CD4-positive, alpha-beta T cell treated with Interleukin-17A for 1 hour (primary cell): ENCODE results near the gene SRSF4.
"Not testable (repeated sequence)": the region's sequence is repeated elsewhere in the genome, so short reads cannot be mapped to it uniquely, and the experiment has no call there.

Experiments used
- DNase-seq: peaks from one replicate; pipeline ENCODE4 v3.0.0-alpha.2; 2020

Gene SRSF4

DNA sequence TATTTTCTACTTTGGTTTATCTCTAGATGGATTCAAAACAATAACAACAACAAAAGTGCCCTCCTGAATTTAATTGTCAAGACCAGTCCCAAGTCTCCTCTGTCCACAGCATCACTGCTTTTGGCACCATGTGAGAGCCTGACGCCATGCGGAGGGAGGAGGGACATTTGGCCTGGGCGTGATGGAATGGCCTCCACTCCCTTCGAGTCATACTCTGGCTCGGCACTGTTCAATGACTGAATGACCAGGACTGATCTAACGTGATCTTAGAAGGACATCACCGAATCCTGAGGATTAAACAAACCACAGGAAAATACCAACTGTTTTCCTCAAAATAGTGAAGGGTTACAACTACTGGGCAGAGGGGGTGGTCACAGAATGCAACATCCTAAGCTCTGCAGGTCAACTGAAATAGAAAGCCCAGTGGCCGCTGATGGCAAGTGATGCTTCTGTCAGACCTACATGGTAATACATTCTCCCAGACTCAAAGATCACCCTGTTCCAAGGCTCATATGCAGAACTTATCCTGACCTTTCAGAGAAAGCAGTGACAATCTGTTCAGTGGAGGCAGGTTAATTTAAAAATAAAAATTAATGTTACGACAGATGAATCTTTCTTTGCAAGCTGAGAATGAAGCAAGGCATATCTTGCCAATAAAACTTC lies 19.1 kb downstream of the SRSF4 start:
- no peak for DNase-seq

DNA sequence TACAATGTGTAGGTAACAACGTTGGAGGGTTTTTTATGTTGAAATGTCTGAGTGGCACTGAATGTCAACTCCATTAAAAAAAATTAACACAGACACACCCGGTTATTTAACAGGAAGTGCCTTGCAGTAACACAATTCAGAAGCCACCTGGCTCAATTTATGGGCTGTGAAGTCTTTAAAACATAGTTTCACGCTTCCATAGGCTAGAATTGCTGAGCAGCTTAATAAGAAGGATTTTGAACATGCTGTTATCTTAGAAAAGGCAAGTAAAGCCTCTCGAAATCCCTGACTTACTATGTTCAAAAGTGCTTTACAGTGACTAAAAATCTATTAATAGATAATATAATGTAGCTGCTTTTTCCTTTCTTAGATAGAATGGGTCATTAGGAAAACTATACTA lies 19.7 kb downstream of the SRSF4 start:
- no peak for DNase-seq

DNA sequence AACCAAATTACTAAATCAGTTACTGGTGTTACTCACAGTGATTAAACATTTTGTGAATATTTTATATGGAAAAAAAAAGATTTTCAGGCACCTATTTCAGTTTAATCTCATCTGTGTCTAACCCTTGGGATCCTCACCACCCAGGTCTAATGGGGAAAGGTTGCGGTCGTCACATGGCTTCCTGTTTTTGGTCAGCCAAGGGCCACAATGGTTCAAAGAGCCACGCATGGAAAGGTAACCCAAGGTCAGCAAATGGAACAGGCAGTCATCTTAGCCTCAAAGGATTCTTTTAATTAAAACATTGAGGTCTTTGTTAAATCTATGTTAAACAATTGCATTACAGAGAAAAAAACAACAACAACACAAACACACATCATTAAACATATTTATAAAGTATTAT lies 21.9 kb downstream of the SRSF4 start:
- DNase-seq: no peak

DNA sequence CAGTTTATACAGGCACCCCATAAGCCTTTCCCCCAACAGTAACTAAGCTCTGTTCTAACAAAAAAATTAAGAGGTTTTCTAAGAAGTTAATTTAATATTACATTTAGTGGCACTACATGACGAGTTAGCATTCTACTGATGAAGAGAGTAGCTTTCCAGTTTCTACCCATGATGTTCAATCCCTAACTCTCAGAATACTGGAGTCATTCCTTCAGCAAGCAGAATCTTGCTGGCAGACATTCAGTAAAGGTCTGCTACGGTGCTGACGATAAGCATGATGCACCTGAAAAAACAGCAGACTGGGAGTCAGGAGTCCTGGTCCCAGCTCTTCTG lies 24.5 kb downstream of the SRSF4 start:
- no peak for DNase-seq

DNA sequence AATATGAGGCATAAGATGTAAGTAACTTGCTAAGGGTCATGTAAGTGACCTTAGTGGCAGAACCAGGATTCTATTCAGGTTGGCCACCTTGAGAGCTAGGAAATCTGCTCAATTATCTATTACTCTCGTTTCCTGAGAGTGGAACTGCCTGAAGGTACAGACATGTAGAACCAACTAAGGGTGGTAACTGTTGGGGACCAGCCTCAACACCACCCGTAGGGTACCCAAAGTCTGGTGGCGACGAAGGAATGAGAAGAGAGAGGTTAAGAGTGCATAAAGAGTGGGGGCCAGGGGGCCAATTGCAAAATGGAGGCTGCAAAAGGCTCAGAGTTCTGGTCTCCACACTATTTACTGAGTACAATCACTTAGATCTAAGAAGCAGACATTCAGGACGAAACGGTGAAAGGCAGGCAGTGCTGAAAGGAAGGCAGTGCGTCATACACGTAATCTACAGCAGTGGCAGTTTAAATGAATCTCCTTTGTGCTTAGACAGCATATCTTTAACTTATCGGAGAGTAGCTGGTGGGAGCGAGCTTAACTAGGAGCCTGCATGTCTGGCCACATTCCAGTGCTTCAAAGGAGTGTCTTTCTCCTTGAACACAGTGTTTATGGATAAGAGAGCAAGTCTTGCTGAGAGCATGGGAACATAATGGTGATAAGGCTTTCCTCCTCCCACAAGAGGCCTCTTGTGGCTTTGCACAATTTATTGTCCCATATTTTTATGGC lies 25.0 kb downstream of the SRSF4 start:
- DNase-seq: no peak

DNA sequence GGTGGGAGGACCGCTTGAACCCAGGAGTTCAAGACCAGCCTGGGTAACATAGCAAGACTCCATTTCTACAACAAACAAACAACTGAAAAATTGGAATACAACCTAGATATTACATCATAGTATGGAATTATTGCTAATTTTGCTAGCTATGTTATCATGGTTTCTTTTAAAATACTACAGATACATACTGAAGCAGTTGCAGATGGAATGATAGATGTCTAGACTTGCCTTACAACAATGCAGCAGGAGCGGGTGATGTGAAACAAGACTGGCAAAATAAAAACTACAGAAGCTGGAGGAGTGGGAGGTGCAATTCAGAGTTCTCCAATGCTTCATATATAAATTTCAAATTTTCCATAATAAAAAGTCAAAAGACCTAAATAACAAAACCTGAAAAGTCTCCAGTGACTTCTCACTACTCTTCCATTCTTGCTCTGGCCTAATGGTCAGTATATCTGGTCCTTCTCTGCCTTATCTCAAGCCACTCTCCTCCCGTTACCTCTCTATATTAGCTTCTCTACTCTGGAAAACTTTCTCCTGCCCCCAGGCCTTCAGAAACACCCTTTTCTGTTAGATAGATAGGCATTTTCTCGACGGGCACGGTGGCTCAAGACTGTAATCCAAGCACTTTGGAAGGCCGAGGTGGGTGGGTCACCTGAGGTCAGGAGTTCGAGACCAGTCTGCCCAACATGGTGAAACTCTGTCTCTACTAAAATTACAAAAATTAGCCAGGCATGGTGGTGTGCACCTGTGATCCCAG lies 29.5 kb downstream of the SRSF4 start:
- no peak for DNase-seq

DNA sequence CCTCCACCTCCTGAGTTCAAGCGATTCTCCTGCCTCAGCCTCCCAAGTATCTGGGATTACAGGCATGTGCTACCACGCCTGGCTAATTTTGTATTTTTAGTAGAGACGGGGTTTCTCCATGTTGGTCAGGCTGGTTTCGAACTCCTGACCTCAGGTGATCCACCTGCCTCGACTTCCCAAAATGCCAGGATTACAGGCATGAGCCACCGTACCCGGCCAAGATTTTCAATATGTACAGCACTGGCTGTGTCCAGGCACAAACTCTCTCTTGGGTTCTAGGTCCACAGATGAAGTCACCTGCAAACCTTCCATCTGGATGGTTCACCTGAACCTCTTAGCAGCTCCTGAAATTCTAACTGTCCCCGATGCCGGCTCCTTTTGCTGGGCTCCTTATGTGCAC lies 31.4 kb downstream of the SRSF4 start:
- DNase-seq: not testable (repeated sequence)

DNA sequence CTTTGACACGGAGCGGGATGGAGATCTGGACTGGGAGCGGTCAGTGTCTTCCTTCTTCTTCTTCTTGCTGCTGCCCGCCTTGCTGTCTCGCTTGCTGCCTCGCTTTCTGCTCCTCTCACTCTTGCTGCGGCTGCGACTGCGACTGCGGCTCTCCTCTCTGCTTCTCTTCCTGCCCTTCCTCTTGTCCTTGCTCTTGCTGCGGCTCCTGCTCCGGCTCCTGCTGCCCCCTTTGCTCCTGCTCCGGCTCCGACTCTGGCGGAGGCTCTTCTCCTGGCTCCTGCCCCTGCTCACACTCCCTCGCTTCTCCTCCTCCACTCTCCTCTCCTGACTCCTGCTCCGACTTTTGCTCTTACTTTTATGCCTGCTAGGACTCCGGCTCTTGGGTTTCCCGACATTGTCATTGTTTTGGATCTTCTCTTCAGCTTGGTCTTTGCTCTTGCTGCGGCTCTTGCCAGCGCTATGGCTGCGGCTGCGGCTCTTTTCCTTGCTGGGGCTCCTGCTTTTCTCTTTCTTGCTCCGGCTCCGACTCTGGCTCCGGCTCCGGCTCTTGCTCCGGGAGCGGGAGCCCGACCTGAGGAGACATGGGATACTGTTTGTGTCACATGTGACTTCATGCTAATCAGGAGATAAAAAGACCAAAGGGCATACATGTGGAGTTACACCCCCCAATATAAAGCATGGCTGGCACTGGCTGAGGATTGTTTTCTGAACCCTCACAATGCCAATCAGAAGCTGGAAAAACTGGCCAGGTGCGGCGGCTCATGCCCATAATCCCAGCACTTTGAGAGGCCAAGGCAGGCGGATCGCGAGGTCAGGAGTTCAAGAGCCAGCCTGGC lies 32.8 kb downstream of the SRSF4 start:
- no peak for DNase-seq

DNA sequence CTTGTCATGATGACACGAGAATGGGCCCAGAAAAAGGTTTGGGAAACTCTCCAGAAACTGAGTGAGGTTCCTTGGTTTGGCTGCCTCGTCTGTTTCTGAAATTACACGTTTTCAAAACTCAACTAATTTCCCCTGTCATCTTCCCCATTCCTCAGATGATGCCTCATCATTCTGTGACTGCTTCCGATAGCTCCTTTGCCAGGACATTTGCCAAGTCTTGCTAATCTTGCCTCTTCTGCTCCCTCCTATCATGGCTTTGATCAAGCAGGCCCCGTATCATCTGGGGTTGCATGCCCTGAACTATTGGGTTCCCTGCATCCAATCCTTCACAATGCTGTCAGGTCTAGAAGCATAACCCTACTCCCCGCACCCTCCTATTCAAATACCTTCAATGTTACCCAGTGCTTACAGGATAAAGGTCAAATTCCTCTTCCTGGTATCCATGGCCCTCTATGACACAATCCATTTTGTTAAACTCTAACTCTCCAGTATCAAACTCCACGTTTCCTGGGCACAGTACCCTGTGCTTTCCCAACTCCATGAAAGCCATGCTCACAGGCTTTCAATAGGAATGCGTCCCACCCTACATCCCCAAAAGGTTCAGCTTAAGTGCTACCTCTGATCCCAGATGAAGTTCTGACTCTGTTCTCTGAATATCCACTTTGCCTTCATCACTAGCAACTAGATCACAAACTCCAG lies 35.8 kb downstream of the SRSF4 start:
- DNase-seq: no peak

DNA sequence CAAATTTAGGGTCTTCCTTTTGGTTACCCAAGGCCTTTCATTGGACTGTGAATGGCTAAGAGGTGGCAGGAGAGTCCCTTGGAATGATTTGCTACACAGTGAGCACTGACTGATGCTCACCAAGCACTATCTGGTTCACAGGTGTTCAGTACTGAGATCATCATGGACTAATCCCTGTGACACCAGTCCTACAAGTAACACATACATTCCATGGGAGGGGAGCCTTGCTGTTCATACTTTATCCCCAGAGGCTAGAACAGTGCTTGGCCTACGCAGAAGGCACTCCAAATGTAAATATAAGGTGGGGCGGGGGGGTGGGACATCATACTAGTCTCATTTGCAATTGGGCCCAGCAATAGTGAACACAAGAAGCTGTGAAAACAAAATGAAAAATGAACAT lies 37.5 kb downstream of the SRSF4 start:
- no peak for DNase-seq

DNA sequence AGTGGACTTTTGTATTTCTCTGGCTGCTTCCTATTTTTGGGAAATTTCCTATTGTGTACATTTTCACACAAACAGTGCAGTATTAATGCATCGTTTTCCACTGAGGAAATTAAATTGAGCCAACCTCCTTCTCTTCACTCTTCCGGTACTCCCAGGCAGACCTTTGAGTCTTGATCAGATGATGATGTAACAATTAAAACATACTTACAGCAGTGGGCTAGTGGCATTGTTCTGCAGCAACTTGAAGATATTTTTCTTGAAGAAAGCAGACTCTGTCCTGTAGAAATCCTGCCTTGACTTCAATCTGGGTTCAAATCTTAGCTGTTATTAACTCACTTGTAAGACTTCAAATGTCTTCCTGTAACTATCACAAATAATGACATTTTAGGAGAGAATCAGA lies 39.0 kb downstream of the SRSF4 start:
- no peak for DNase-seq

DNA sequence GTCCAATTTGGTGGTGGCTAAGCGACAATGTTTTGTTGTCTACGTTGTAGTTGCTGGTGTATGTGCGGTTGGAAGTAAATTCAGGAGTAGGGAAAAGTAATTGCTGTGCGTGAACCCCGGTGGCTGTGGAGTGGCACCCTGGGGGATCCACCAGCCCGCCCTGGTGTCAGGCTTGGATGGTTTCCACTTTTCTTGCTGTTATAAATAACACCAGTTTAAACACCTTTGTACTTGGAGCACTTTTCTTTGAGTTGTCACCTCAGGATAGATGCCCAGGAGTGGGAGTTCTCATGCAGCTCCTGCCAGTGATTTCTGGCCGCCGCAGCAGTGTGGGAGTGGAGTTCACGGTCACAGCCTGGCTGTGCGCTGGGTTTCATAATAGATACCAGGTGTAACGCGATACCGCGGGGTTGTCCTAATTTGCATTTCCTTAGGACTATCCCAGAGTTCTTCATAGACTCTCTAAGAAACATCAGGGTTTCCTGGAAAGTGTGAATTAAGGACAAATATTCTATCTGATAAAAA lies 45.2 kb downstream of the SRSF4 start:
- DNase-seq: no peak

DNA sequence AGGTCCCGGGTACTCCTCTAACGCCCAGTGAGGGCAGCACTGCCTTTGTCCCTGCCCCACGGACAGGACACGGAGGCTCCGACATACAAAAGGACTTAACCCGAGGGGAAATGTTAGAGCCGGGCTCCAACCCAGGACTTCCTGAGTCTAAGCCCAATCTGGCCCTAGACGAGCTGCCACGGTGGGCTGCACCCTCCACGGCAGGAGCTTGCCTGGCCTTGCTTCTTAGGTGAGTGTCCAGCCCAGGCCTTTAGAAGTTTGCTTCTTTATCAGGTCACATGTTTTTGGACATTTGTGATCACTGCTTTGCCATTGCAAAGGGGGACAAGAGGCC lies 47.0 kb downstream of the SRSF4 start:
- DNase-seq: no peak

DNA sequence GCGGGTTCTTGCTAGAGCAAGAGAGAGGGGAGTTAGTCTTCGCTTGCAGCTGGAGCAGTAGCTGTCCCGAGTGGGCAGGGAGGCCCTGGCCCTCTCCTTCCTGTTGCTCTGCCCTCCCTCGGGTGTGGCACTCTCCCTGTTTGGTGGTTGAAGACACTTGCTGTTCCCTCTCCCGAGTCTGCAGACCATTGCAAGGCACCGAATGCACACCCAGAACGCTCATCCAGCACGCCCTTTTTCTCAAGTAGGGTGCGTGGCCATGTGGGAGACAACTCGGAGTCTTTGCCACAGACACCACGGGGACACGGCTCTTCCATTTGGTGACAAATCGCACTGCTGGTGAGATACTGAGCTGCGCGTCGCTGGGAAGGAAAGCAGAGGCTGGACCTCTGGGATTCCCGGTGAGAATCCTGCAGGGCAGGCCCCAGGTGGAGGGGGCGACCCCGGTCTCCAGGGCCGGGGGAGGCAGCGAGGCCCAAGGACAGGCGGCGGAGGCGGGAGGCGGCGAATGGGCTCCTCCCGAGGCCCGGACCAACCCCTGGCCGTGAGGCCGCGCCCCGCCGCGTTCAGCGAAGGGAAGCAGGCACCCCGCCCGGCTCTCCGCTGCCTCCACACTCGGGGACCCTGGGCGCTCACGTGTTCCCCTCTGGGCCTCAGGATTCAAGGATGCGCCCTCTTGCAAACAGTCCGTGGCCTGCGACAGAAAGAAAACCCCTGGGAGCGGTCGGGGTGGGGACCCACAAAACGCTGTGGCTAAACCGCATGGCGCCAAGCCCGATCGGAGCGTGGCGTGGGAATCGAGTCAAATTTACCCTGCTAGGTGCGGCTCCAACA lies 47.6 kb downstream of the SRSF4 start:
- DNase-seq: no peak

DNA sequence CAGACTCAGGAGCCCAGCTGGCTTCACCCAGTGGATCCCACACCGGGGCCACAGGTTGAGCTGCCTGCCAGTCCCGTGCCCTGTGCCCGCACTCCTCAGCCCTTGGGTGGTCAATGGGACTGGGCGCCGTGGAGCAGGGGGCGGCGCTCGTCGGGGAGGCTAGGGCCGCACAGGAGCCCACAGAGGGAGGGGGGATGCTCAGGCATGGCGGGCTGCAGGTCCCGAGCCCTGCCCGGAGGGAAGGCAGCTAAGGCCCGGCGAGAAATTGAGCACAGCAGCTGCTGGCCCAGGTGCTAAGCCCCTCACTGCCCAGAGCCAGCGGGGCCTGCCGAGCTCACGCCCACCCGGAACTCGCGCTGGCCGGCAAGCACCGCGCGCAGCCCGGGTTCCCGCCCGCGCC lies 50.6 kb downstream of the SRSF4 start:
- DNase-seq: not testable (repeated sequence)

DNA sequence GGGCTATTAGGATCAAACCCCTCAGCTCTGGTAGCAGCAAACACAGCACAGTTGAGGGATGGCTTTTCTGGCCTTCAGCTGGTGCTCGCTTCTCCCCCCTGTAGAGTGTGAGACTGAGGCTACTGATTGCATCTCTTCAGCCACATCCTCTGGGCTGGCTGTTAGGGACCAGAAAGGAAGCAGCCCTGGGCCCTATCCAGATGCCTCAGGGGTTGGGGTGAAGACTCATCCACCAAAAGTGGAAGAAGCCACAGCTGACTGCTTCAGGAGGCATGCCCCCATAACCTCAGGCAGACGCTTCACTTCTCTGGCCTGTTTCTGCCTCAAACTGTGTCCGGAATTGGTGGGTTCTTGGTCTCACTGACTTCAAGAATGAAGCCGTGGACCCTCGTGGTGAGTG lies 51.8 kb downstream of the SRSF4 start:
- no peak for DNase-seq

DNA sequence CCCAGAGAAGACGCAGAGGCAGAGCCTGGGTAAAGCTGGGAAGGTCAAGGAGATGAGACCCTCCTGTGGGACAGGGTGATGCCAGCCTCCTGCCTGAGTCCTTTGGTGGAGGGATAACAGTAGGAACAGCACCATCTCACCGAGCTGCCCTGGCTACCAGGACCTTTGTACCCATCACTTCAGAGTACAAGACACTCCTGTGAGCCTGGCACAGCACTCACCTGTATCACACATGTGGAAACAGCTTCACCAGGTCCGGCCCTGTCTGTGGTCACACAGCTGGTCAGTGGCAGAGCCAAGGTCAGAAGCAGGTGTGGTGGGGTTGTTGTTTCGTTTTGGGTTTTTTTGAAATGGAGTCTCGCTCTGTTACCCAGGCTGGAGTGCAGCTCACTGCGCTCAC lies 53.0 kb downstream of the SRSF4 start:
- DNase-seq: no peak

DNA sequence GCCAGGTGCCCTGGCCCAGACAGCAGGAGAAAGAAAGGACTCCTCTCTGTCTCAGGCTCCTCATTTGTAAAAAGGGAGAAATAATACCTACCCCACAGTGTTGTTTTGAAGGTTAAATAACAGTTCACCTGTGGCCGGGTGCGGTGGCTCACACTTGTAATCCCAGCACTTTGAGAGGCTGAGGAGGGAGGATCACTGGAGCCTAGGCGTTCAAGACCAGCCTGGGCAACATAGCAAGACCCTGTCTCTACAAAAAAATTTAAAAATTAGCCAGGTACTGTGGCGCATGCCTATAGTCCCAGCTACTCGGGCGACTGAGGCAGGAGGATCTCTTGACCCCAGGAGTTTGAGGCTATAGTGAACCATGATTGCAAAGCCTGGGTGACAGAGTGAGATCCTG lies 55.5 kb downstream of the SRSF4 start:
- DNase-seq: no peak

DNA sequence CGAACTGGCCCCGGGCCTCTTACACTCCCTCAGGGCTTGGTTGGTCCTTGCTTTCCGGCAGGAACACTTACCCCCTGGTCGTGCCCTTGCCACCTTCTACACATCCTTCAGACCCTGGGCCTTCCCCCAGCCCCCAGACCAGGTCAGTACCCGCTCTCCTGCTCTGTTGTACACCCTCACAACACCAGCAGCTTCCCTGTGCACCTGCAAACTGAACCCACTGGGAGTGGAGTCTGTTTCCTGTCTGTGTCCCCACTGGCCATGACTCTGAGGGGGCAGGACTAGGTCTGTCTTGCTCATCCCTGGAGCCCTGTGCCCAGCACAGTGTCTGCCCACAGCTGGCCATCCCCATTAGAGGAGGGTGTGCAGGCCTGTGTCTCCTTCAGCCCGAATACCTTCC lies 55.9 kb downstream of the SRSF4 start:
- no peak for DNase-seq

DNA sequence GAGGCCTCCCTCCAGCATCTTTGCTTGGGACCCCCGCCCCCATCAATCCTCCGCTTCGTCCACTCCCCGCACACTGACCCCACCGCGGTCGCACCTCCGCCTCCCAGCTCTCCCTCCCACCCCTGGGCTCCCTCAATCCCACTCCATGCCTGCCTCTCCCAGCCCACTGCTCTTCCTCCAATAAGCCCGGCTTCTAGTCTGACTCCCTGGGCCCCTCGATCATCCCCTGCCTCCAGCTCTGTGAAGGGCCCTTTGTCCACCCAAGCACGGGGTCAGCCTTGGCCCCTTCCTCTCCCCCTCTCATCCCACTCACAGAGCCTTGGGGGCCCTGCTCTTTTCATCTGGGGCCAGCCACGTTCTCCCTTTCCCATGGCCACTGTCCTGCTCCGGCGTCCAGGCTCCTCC lies 56.5 kb downstream of the SRSF4 start:
- DNase-seq: no peak

DNA sequence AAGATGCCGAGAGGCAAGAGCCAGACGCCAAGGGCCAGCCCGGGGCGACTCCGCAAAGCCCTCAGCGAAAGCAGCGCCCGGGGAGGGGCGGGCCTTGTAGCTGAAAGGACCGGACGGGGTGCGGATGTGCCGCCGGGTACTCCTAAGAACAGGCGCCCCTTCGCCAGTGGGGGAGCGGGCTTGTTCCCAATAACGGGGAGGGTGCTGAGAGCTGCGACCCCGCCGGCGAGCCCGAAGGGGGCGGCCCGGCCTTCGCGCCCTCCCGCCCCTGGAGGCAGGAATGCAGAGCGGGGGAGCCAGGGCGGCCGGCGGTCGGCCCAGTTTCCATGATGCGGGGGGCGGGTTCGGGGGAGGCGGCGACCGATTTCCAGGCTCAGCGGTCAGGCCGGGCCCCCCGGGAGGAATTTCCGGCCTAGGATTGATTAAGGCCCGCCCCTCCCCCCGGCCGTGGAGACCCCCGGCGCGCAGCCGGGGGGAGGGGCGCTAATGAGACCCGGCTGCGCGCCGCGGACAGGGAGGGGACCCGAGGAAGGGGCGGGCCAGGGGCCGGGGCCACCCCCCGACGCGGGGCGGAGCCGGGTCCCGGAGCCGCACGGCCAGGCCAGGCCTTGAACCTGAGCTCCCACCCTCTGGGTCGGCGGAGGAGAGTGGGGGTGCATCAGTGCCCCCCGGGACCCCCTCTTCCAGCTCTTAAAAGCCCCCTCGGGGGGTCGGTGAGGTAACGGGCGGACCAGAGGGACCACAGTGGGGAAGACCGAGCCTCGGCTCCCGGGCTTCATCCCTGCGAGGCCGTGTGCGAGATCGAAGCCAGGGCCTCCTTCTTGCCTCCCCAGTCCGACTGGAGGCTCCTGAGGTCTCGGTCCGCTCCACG lies 57.1 kb downstream of the SRSF4 start:
- DNase-seq: peak; percentile 50
